TTC549 (cell line): Measurements from ENCODE around the gene VPS16.

Experiments
- FAIRE-seq: peaks from 2 replicates; lab custom pipeline; 2012; peaks lifted over from hg19 to GRCh38; lab: Jason Lieb, UNC

The VPS16 gene

GRCh38 chr20:2902291-2902690, 61.7 kb downstream of the VPS16 start:
- no peak for FAIRE-seq

GRCh38 chr20:2902818-2903217, 62.3 kb downstream of the VPS16 start:
- FAIRE-seq, result no peak

DNA sequence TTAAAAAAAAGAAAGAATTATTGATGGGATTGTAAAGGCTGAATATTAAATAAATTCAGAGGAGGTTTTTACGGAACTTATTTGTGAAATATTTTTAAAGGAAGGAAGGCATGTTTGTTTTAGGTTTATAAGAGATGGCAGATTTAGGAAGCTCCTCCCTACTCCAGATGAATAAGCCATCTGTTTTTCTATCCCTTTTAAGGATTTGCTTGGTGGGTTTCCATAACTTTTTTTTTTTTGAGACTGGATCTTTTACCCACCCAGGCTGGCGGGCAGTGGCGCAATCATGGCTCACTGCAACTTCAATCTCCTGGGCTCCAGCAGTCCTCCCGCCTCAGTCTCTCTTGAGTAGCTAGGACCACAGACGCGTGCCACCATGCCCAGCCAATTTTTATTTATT, 63.1 kb downstream of the VPS16 start:
- no peak for FAIRE-seq

- FAIRE-seq, result no peak
These were observed 67.0 kb downstream of the VPS16 start for GRCh38 chr20:2907519-2907918.

DNA sequence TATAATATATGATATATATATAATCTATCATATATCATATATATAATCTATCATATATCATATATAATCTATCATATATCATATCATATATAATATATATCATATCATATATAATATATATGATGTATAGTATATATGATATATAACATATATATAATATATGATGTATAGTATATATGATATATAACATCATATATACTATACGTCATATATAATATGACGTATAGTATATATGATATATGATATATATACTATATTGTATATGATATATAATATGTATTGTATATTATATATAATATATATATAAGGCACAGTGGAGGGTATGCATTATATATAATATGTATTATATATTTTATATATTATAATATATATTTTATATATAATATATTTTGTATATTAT, 69.4 kb downstream of the VPS16 start:
- FAIRE-seq, result no peak

DNA sequence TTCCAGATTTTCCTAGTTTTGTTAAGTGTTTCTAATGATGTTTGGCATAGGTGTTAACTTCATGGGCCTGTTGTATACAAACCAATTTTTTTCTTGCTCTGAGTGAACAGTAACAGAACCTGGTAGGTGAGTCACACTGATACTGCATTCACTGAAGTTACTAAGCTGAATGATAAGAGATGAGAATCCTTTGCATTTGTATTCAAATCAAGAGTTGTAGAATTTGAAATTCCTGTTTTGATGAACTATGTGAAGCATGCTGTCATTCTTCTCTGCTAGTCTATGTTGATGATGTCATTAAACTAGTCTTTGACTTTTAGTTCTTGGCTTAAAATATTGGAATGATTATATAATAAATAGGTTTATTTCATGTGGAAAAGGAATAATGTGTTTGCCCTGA, 70.7 kb downstream of the VPS16 start:
- no peak for FAIRE-seq

DNA sequence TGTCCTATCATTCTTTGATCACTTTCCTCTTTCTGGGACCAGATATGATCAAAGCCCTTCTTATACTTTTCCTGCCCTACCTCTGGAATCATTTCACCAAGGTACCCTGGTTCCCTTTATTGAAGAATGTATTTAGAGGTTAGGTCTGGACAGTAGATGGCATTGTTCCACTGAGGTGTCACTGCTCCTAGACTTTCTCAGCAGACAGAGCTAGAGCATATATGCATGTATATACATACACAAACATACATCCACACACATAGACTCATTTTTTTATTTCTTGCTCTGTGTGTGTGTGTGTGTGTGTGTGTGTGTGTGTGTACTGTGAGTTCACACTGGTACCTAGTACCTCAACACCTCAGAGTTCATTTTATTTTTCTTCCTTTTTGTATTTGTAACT, 73.6 kb downstream of the VPS16 start:
- no peak for FAIRE-seq
